GM23338 (cell line): ENCODE measurements around the gene DLGAP4. TPM values are rescaled to one million over a fixed set of nuclear protein-coding genes. Genes with fewer than 3 reads are reported as not detected.

Experiments used
- ATAC-seq: fragments of 200-7000 bp; cut with Tn5 transposase; 3 replicates; pipeline ENCODE4 v1.9.1; 2020
- DNase-seq: peaks from one replicate; pipeline ENCODE4 v3.0.0-alpha.2; 2015; ENCODE audit warnings: low spot score
- H2AFZ ChIP-seq: fragments of 200-600 bp; sonication (generic); 2 replicates; pipeline ENCODE4 v1.8.0; 2016; ENCODE audit warnings: antibody characterized with exemption, mild to moderate bottlenecking, moderate library complexity
- H3F3A ChIP-seq: fragments of 200-600 bp; sonication (generic); replicated peaks from 2 replicates; pipeline ENCODE4 v1.8.0; 2017; ENCODE audit warnings: antibody characterized with exemption, mixed run types, low read depth
- H3K27ac ChIP-seq: fragments of 200-600 bp; sonication (generic); 2 replicates; pipeline ENCODE4 v1.6.1; 2016; ENCODE audit warnings: low read depth
- H3K27me3 ChIP-seq: fragments of 200-600 bp; sonication (generic); 2 replicates; pipeline ENCODE4 v1.8.0; 2016; ENCODE audit warnings: mild to moderate bottlenecking, mixed run types, moderate library complexity; ENCODE audit not compliant: insufficient read depth
- H3K36me3 ChIP-seq: fragments of 200-600 bp; sonication (generic); 2 replicates; pipeline ENCODE4 v1.8.0; 2016; ENCODE audit warnings: mild to moderate bottlenecking; ENCODE audit not compliant: insufficient read depth
- H3K4me1 ChIP-seq: fragments of 200-600 bp; sonication (generic); 2 replicates; pipeline ENCODE4 v1.8.0; 2016; ENCODE audit warnings: mild to moderate bottlenecking, moderate library complexity; ENCODE audit not compliant: insufficient read depth
- H3K4me2 ChIP-seq: fragments of 200-600 bp; sonication (generic); 2 replicates; pipeline ENCODE4 v1.7.1; 2017; ENCODE audit warnings: mixed run types
- H3K4me3 ChIP-seq: fragments of 200-600 bp; sonication (generic); 2 replicates; pipeline ENCODE4 v1.6.1; 2016; ENCODE audit warnings: mixed run types
- H3K79me2 ChIP-seq: fragments of 200-600 bp; sonication (generic); replicated peaks from 2 replicates; pipeline ENCODE4 v1.8.0; 2017; ENCODE audit warnings: mild to moderate bottlenecking; ENCODE audit not compliant: insufficient read depth
- H3K9me2 ChIP-seq: fragments of 200-600 bp; sonication (generic); 2 replicates; pipeline ENCODE4 v1.8.0; 2017; ENCODE audit not compliant: insufficient read depth
- H4K20me1 ChIP-seq: fragments of 200-600 bp; sonication (generic); replicated peaks from 2 replicates; pipeline ENCODE4 v1.8.0; 2017; ENCODE audit warnings: mild to moderate bottlenecking; ENCODE audit not compliant: insufficient read depth
- H3K27ac Mint-ChIP-seq: 2 replicates; pipeline ENCODE4 v1.8.0; 2020; ENCODE audit warnings: inconsistent platforms, mild to moderate bottlenecking, moderate library complexity, mixed read lengths
- H3K27me3 Mint-ChIP-seq: 3 replicates; pipeline ENCODE4 v1.8.0; 2022; ENCODE audit warnings: low read depth, mild to moderate bottlenecking, moderate library complexity, mixed read lengths, inconsistent platforms; ENCODE audit not compliant: insufficient read depth, poor library complexity
- H3K36me3 Mint-ChIP-seq: 3 replicates; pipeline ENCODE4 v1.8.0; 2021; ENCODE audit warnings: low read depth, mild to moderate bottlenecking, inconsistent platforms, moderate library complexity, mixed read lengths
- H3K4me1 Mint-ChIP-seq: 3 replicates; pipeline ENCODE4 v1.8.0; 2020; ENCODE audit warnings: mild to moderate bottlenecking, inconsistent platforms, mixed read lengths
- H3K4me3 Mint-ChIP-seq: 3 replicates; pipeline ENCODE4 v1.8.0; 2021; ENCODE audit warnings: moderate library complexity, mild to moderate bottlenecking, inconsistent platforms, mixed read lengths
- H3K9me3 Mint-ChIP-seq: 3 replicates; pipeline ENCODE4 v1.8.0; 2020; ENCODE audit warnings: moderate library complexity, mild to moderate bottlenecking, inconsistent platforms, mixed read lengths
- CREB1 ChIP-seq: fragments of 250-450 bp; sonication (Bioruptor Pico); IDR thresholded peaks from 2 replicates; pipeline ENCODE4 v1.5.0; 2020; ENCODE audit warnings: low read depth, mild to moderate bottlenecking, moderate library complexity
- CTCF ChIP-seq, 2 experiments: fragments of 200-600 bp in 1 of 2; sonication (generic) in 1 of 2; conservative IDR thresholded peaks; 2 replicates each; pipeline versions ENCODE4 v1.5.1 to v1.6.1; 2016 to 2017; ENCODE audit warnings: antibody characterized with exemption in 2 of 2, low read depth in 2 of 2, mild to moderate bottlenecking in 2 of 2, moderate library complexity in 1 of 2
- ETS1 ChIP-seq: IDR thresholded peaks from 2 replicates; pipeline ENCODE4 v1.6.1; 2016; ENCODE audit warnings: antibody characterized with exemption
- EZH2 ChIP-seq: fragments of 200-600 bp; sonication (generic); IDR thresholded peaks from one replicate; pipeline ENCODE4 v1.8.0; 2017; ENCODE audit warnings: antibody characterized with exemption, mild to moderate bottlenecking, low read depth; ENCODE audit not compliant: unreplicated experiment
- EZH2phosphoT487 ChIP-seq: fragments of 200-600 bp; sonication (generic); IDR thresholded peaks from one replicate; pipeline ENCODE4 v1.8.1; 2018; ENCODE audit warnings: antibody characterized with exemption; ENCODE audit not compliant: unreplicated experiment
- JUNB ChIP-seq: IDR thresholded peaks from one replicate; pipeline ENCODE4 v1.6.1; 2016; ENCODE audit warnings: antibody characterized with exemption; ENCODE audit not compliant: unreplicated experiment
- NANOG ChIP-seq: IDR thresholded peaks from 2 replicates; pipeline ENCODE4 v1.6.1; 2016; ENCODE audit warnings: antibody characterized with exemption, borderline replicate concordance
- POLR2AphosphoS5 ChIP-seq: IDR thresholded peaks from 2 replicates; pipeline ENCODE4 v1.6.1; 2016; ENCODE audit warnings: antibody characterized with exemption, low read depth
- STAT1 ChIP-seq: IDR thresholded peaks from one replicate; pipeline ENCODE4 v1.6.1; 2016; ENCODE audit warnings: antibody characterized with exemption; ENCODE audit not compliant: unreplicated experiment
- ZNF114 ChIP-seq: fragments of 250-450 bp; sonication (Bioruptor Pico); IDR thresholded peaks from 2 replicates; pipeline ENCODE4 v1.5.0; 2020; ENCODE audit warnings: mild to moderate bottlenecking, moderate library complexity
- ZNF331 ChIP-seq: fragments of 250-450 bp; sonication (Bioruptor Pico); IDR thresholded peaks from 2 replicates; pipeline ENCODE4 v1.5.0; 2020; ENCODE audit warnings: low read depth, mild to moderate bottlenecking, moderate library complexity
- ZNF462 ChIP-seq: fragments of 250-450 bp; sonication (Bioruptor Pico); IDR thresholded peaks from 2 replicates; pipeline ENCODE4 v1.5.0; 2020; ENCODE audit warnings: mild to moderate bottlenecking, moderate library complexity
- polyA plus RNA-seq: library from polyadenylated mRNA; unstranded; fragments of >200 nt; fragmentation: Nextera tagmentation; extraction: Ambion mirVana; gene quantifications from 2 replicates; pipeline ENCODE4 v1.2.1, GENCODE V29; 2016
- total RNA-seq: library from RNA; depleted of rRNA; stranded (reverse); fragments of >200 nt; shearing (Covaris generic); gene quantifications from 2 replicates; pipeline ENCODE4 v1.2.3, GENCODE V29; 2014
- TF ChIP-seq, protein P1 (sequence below): IDR thresholded peaks from one replicate; pipeline ENCODE4 v1.6.1; 2018; ENCODE audit warnings: antibody characterized with exemption; ENCODE audit not compliant: unreplicated experiment

DLGAP4 gene
- total and polyA plus RNA-seq, 2 experiments from 2014 or later = 46.1 to 52.2 TPM

GRCh38 chr20:36390719-36391415 lies 84.7 kb downstream of the DLGAP4 start:
- Histone ChIP-seq H3K27me3 (no peaks in the 10 kb centered on the region), H3K27ac (no peak overlapping the region), H3K36me3 (no peaks in the 10 kb centered on the region), H3K4me1 (peaks cover 11% of the 10 kb centered on the region; the same call in 1 of the 2 replicates), H4K20me1 (peaks cover 7% of the 10 kb centered on the region; the same call in 1 of the 2 replicates), H3K4me2 (peak overlapping the region; percentile 57), H3K9me2 (no peaks in the 10 kb centered on the region), H3K4me3 (no peak overlapping the region; the same call in 1 of the 2 replicates), H2AFZ (no peak overlapping the region), H3K79me2 (no peaks in the 10 kb centered on the region), H3F3A (no peaks in the 10 kb centered on the region)
- peak overlapping the region; percentile 26; the same call in 2 of the 3 replicates for H3K4me3 Mint-ChIP-seq
- no peak for DNase-seq
- peaks cover 25% of the 10 kb centered on the region for H3K4me1 Mint-ChIP-seq
- no peaks in the 10 kb centered on the region; the same call in 2 of the 3 replicates for H3K36me3 Mint-ChIP-seq
- TF ChIP-seq EZH2phosphoT487 (no peak), ETS1 (no peak), ZNF331 (no peak), POLR2AphosphoS5 (no peak), JUNB (no peak), ZNF114 (no peak), ZNF462 (CRISPR knock-in tag) (no peak), CREB1 (CRISPR knock-in tag) (no peak), CTCF (conservative IDR thresholded peaks at IDR 0.05; ENCODE audit: low read depth in 2 of 2) (no peak), EZH2 (no peak), NANOG (no peak), STAT1 (no peak)
- TF ChIP-seq, protein P1, sequence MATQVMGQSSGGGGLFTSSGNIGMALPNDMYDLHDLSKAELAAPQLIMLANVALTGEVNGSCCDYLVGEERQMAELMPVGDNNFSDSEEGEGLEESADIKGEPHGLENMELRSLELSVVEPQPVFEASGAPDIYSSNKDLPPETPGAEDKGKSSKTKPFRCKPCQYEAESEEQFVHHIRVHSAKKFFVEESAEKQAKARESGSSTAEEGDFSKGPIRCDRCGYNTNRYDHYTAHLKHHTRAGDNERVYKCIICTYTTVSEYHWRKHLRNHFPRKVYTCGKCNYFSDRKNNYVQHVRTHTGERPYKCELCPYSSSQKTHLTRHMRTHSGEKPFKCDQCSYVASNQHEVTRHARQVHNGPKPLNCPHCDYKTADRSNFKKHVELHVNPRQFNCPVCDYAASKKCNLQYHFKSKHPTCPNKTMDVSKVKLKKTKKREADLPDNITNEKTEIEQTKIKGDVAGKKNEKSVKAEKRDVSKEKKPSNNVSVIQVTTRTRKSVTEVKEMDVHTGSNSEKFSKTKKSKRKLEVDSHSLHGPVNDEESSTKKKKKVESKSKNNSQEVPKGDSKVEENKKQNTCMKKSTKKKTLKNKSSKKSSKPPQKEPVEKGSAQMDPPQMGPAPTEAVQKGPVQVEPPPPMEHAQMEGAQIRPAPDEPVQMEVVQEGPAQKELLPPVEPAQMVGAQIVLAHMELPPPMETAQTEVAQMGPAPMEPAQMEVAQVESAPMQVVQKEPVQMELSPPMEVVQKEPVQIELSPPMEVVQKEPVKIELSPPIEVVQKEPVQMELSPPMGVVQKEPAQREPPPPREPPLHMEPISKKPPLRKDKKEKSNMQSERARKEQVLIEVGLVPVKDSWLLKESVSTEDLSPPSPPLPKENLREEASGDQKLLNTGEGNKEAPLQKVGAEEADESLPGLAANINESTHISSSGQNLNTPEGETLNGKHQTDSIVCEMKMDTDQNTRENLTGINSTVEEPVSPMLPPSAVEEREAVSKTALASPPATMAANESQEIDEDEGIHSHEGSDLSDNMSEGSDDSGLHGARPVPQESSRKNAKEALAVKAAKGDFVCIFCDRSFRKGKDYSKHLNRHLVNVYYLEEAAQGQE = no peak
- H3K27me3 Mint-ChIP-seq = peaks cover 16% of the 10 kb centered on the region
- ATAC-seq = no peak; the same call in 2 of the 3 replicates
- H3K9me3 Mint-ChIP-seq = no peaks in the 10 kb centered on the region
- H3K27ac Mint-ChIP-seq = peak overlapping the region; percentile 84
